Measurements from ENCODE around the gene SAP30BP.

SAP30BP gene

GRCh38 chr17:75666959-75667790 lies at the start of gene SAP30BP, which contains the start of gene RECQL5 (continued):
- TF ChIP-seq ZNF16 (tag by site-specific recombination; IDR thresholded peaks at IDR 0.05; ENCODE audit: low read depth): no peak
- no peak for TF ChIP-seq ZNF239 (tag by site-specific recombination; IDR thresholded peaks at IDR 0.05)
- peak; percentile 79 for TF ChIP-seq ZBTB21 (tag by site-specific recombination; IDR thresholded peaks at IDR 0.05)
- TF ChIP-seq REST (tag by site-specific recombination; IDR thresholded peaks at IDR 0.05): no peak
- TF ChIP-seq ZNF629 (tag by site-specific recombination; IDR thresholded peaks at IDR 0.05): peak; percentile 89
- peak; percentile 85 for TF ChIP-seq ZBTB20 (tag by site-specific recombination; IDR thresholded peaks at IDR 0.05)
- TF ChIP-seq INSM2 (tag by site-specific recombination; IDR thresholded peaks at IDR 0.05): no peak
- TF ChIP-seq ZNF121 (tag by site-specific recombination; IDR thresholded peaks at IDR 0.05): no peak
- no peak for TF ChIP-seq ZBTB8A (tag by site-specific recombination; IDR thresholded peaks at IDR 0.05)
- TF ChIP-seq ZNF792 (tag by site-specific recombination; IDR thresholded peaks at IDR 0.05): no peak
- TF ChIP-seq ZNF280C (tag by site-specific recombination; IDR thresholded peaks at IDR 0.05): no peak
- no peak for TF ChIP-seq BCL6B (tag by site-specific recombination; IDR thresholded peaks at IDR 0.05)
- TF ChIP-seq ZBTB17 (tag by site-specific recombination; IDR thresholded peaks at IDR 0.05): peak; percentile 88
- TF ChIP-seq ZFP41 (tag by site-specific recombination; IDR thresholded peaks at IDR 0.05; ENCODE audit: borderline replicate concordance): no peak

GRCh38 chr17:75617675-75618074 lies 49.5 kb upstream of the SAP30BP start:
- H3K9me3 ChIP-seq (ENCODE audit: control insufficient read depth, insufficient read depth, low read depth, low read length): no peaks in the 10 kb centered on the region
- no peak overlapping the region for H3K4me3 ChIP-seq (ENCODE audit: low read depth, low read length)
- ChIA-PET CTCF (interaction anchor here (0.7 to 10.3 kb wide), 5 partner anchors 9 to 132 kb away, joined by 3 to 102 read pairs (median 11); partner anchors contain the start of gene SMIM5), POLR2A (no interaction called here)
- no peak overlapping the region for H3K27ac ChIP-seq (ENCODE audit: extremely low read depth, low read depth, low read length)
- no peaks in the 10 kb centered on the region for H3K4me1 ChIP-seq (ENCODE audit: control insufficient read depth, insufficient read depth, low read length)
- no peaks in the 10 kb centered on the region for H3K36me3 ChIP-seq (ENCODE audit: control insufficient read depth in 2 of 2, insufficient read depth in 1 of 2, low read length in 2 of 2)
- no peak for TF ChIP-seq ZBTB26 (tag by site-specific recombination; optimal IDR thresholded peaks at IDR 0.05)
- TF ChIP-seq IKZF3 (tag by site-specific recombination; IDR thresholded peaks at IDR 0.05): no peak
- TF ChIP-seq ZNF148 (tag by site-specific recombination; IDR thresholded peaks at IDR 0.05; ENCODE audit: borderline replicate concordance): no peak
- TF ChIP-seq ZNF530 (tag by site-specific recombination; IDR thresholded peaks at IDR 0.05; ENCODE audit: low read depth): no peak
- no peak for TF ChIP-seq ZNF513 (tag by site-specific recombination; IDR thresholded peaks at IDR 0.05)

Measured in HEK293 (cell line).